ENCODE data around the gene PAX9. TPM values are rescaled to one million over a fixed set of nuclear protein-coding genes. Genes with fewer than 3 reads are reported as not detected.

The PAX9 gene
- 10 to 100 TPM in 1 of 4 donors, 1 to 10 TPM in 2, under 1 TPM in 1; 0.81 to 11.4 (median 3.0) TPM for total RNA-seq

GRCh38 chr14:36661506-36662257, at the start of gene PAX9:
Gene PAX9, plus strand, starts transcription at chr14:36661860. Its CDS starts 230 bp downstream, at chr14:36662090.
- Histone ChIP-seq H3K9me3 (no peaks in the 10 kb centered on the region), H3K36me3 (no peaks in the 10 kb centered on the region), H3K4me3 (replicated peaks in 1 of 3) (peak within 1 kb of the TSS in 2 of 3 donors; percentile 16 to 29), H3K27me3 (peaks cover 66% of the 10 kb centered on the region), H3K4me1 (peaks cover 42 to 59% of the 10 kb centered on the region in 2 donors), H3K27ac (no peak within 1 kb of the TSS)
- TF ChIP-seq POLR2A (IDR thresholded peaks at IDR 0.05), result no peak
- TF ChIP-seq, protein P1, sequence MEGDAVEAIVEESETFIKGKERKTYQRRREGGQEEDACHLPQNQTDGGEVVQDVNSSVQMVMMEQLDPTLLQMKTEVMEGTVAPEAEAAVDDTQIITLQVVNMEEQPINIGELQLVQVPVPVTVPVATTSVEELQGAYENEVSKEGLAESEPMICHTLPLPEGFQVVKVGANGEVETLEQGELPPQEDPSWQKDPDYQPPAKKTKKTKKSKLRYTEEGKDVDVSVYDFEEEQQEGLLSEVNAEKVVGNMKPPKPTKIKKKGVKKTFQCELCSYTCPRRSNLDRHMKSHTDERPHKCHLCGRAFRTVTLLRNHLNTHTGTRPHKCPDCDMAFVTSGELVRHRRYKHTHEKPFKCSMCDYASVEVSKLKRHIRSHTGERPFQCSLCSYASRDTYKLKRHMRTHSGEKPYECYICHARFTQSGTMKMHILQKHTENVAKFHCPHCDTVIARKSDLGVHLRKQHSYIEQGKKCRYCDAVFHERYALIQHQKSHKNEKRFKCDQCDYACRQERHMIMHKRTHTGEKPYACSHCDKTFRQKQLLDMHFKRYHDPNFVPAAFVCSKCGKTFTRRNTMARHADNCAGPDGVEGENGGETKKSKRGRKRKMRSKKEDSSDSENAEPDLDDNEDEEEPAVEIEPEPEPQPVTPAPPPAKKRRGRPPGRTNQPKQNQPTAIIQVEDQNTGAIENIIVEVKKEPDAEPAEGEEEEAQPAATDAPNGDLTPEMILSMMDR (IDR thresholded peaks at IDR 0.05), result no peak
- DNase-seq, result peak; percentile 86 to 93
- intact Hi-C loops (cut with DNase I), result no loop called here
- 3% methylated on average over 35 to 38 of the region's 44 CpGs for WGBS, 2 donors

- TF ChIP-seq POLR2A (IDR thresholded peaks at IDR 0.05), result no peak
- TF ChIP-seq, protein P1 (IDR thresholded peaks at IDR 0.05), result no peak
- intact Hi-C loops (cut with DNase I), result no loop called here
- Histone ChIP-seq H3K27ac (no peak overlapping the region), H3K4me3 (replicated peaks in 1 of 3) (no peak overlapping the region), H3K4me1 (no peaks in the 10 kb centered on the region), H3K9me3 (no peaks in the 10 kb centered on the region), H3K27me3 (no peaks in the 10 kb centered on the region), H3K36me3 (no peaks in the 10 kb centered on the region)
- no peak for DNase-seq
- WGBS, 2 donors, result 48 to 60% methylated on average over 5 of the region's 5 CpGs
Observed at GRCh38 chr14:36617824-36618223, 43.8 kb upstream of the PAX9 start.

DNA sequence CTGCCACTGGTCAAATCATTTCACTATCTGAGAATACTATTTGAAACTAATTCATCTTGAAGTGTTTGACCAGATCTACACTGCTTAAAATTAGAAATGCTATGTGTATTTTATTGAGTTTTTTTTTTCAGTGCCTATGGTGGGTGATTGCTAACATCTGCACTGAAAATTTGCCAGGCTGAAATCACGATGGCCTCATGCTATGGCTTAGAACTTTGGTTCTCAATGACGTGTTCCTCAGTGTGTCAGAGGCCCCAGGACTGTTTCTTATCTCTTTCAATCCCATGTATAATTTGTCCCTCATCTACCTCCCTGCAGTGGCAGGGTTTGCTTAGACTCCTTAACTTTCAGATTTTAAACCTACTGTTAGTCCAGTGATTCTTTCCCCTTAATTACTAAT, 43.0 kb upstream of the PAX9 start:
- Histone ChIP-seq H3K4me1 (no peaks in the 10 kb centered on the region), H3K27ac (no peak overlapping the region), H3K4me3 (replicated peaks in 1 of 3) (no peak overlapping the region), H3K27me3 (no peaks in the 10 kb centered on the region), H3K9me3 (no peaks in the 10 kb centered on the region), H3K36me3 (no peaks in the 10 kb centered on the region)
- 63 to 78% methylated on average over 2 of the region's 2 CpGs for WGBS, 2 donors
- DNase-seq, result no peak
- TF ChIP-seq, protein P1 (IDR thresholded peaks at IDR 0.05), result no peak
- TF ChIP-seq POLR2A (IDR thresholded peaks at IDR 0.05), result no peak
- intact Hi-C loops (cut with DNase I), result no loop called here

- Histone ChIP-seq H3K9me3 (no peaks in the 10 kb centered on the region), H3K4me3 (replicated peaks in 1 of 3) (no peak overlapping the region), H3K36me3 (no peaks in the 10 kb centered on the region), H3K4me1 (no peaks in the 10 kb centered on the region), H3K27me3 (no peaks in the 10 kb centered on the region), H3K27ac (no peak overlapping the region)
- 76 to 85% methylated on average over 3 of the region's 3 CpGs for WGBS, 2 donors
- intact Hi-C loops (cut with DNase I), result no loop called here
- DNase-seq, result no peak
- no peak for TF ChIP-seq POLR2A (IDR thresholded peaks at IDR 0.05)
- TF ChIP-seq, protein P1 (IDR thresholded peaks at IDR 0.05), result no peak
Observed at GRCh38 chr14:36619131-36619530, 42.5 kb upstream of the PAX9 start.

DNA sequence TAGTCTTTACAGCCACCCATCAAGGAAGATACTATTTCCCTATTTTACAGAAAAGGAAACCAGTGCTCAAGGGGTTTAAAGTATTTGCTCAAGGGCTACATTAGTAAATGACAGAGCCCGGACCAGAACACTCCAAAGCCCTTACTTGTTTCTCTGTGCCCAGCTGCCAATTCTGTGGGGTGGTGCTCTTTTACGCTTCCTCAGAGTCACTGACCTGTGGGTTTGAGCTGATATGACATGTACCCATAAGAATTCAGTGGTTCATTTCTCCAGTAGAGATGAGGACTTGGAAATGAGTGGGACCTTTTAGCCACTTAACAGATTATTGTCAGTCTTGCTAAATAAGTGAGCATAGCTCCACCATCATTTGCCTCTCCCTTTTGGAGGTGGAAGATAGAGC, 41.8 kb upstream of the PAX9 start:
- no peak for DNase-seq
- intact Hi-C loops (cut with DNase I), result no loop called here

More for the DNA sequence above, 41.8 kb upstream of the PAX9 start:
- Histone ChIP-seq H3K4me1 (no peaks in the 10 kb centered on the region), H3K4me3 (replicated peaks in 1 of 3) (no peak overlapping the region), H3K27ac (no peak overlapping the region), H3K9me3 (no peaks in the 10 kb centered on the region), H3K27me3 (no peaks in the 10 kb centered on the region), H3K36me3 (no peaks in the 10 kb centered on the region)
- no peak for TF ChIP-seq POLR2A (IDR thresholded peaks at IDR 0.05)
- TF ChIP-seq, protein P1 (IDR thresholded peaks at IDR 0.05), result no peak
- 77 to 90% methylated on average over 2 of the region's 2 CpGs for WGBS, 2 donors

Measured in thyroid gland (tissue), 4 donors.